HG03139 (cell line): ENCODE measurements around the gene FEN1.

Experiments used
- ATAC-seq: cut with Tn5 transposase; IDR thresholded peaks from one replicate; pipeline ENCODE4 v1.9.1; 2021; ENCODE audit not compliant: unreplicated experiment

FEN1 gene

GRCh38 chr11:61756452-61757212 is 36.1 kb upstream of the FEN1 start:
- ATAC-seq = no peak

GRCh38 chr11:61757213-61757862 is 35.4 kb upstream of the FEN1 start:
- no peak for ATAC-seq

GRCh38 chr11:61760946-61761345 is 31.8 kb upstream of the FEN1 start:
- ATAC-seq = no peak

GRCh38 chr11:61761440-61762222 is 31.1 kb upstream of the FEN1 start:
- ATAC-seq = no peak

GRCh38 chr11:61762223-61762615 is 30.5 kb upstream of the FEN1 start:
- ATAC-seq = no peak

- no peak for ATAC-seq
Observed at GRCh38 chr11:61762798-61763197, 29.9 kb upstream of the FEN1 start.

- no peak for ATAC-seq
Observed at GRCh38 chr11:61763930-61764605, 28.6 kb upstream of the FEN1 start.

GRCh38 chr11:61764606-61765260 is 28.0 kb upstream of the FEN1 start:
- no peak for ATAC-seq

- no peak for ATAC-seq
Observed at GRCh38 chr11:61765550-61766253, 27.0 kb upstream of the FEN1 start.

GRCh38 chr11:61766353-61766841 is 26.3 kb upstream of the FEN1 start:
- ATAC-seq = no peak

GRCh38 chr11:61768376-61769076 is 24.2 kb upstream of the FEN1 start:
- ATAC-seq = no peak

- ATAC-seq = no peak
Observed at GRCh38 chr11:61769169-61769920, 23.4 kb upstream of the FEN1 start.

GRCh38 chr11:61769946-61770683 is 22.6 kb upstream of the FEN1 start:
- no peak for ATAC-seq

- no peak for ATAC-seq
Observed at GRCh38 chr11:61771195-61771894, 21.4 kb upstream of the FEN1 start.

GRCh38 chr11:61771985-61772455 is 20.7 kb upstream of the FEN1 start:
- ATAC-seq = no peak

- no peak for ATAC-seq
Observed at GRCh38 chr11:61773356-61773755, 19.4 kb upstream of the FEN1 start.

GRCh38 chr11:61773809-61774208 is 18.9 kb upstream of the FEN1 start:
- no peak for ATAC-seq
